Left ventricle myocardium inferior (tissue), 1 donor: ENCODE results near the gene PLIN4. TPM values are rescaled to one million over a fixed set of nuclear protein-coding genes. Genes with fewer than 3 reads are reported as not detected.

Experiments
- DNase-seq: peaks from one replicate; pipeline ENCODE4 v3.0.0-alpha.2; 2020
- H3K27ac ChIP-seq: fragments of 200-600 bp; replicated peaks from 2 replicates; pipeline ENCODE4 v1.8.0; 2021
- H3K27me3 ChIP-seq: fragments of 200-600 bp; 2 replicates; pipeline ENCODE4 v1.8.0; 2021; ENCODE audit warnings: low read depth
- H3K36me3 ChIP-seq: fragments of 200-600 bp; 2 replicates; pipeline ENCODE4 v1.8.0; 2021
- H3K4me1 ChIP-seq: fragments of 200-600 bp; 2 replicates; pipeline ENCODE4 v1.8.0; 2021
- H3K4me3 ChIP-seq: fragments of 200-600 bp; 2 replicates; pipeline ENCODE4 v1.8.0; 2021; ENCODE audit warnings: mild to moderate bottlenecking, moderate library complexity
- H3K9me3 ChIP-seq: fragments of 200-600 bp; replicated peaks from 2 replicates; pipeline ENCODE4 v1.8.0; 2021
- CTCF ChIP-seq: fragments of 200-600 bp; IDR thresholded peaks from 2 replicates; pipeline ENCODE4 v1.8.0; 2021; ENCODE audit warnings: antibody characterized with exemption, mild to moderate bottlenecking, borderline replicate concordance
- intact Hi-C: fragments of 100-400 bp; cut with micrococcal nuclease; formaldehyde crosslinking; loops from one replicate; pipeline ENCODE4 v1.11.0; 2022
- total RNA-seq: library from RNA; stranded (reverse); fragmentation: NEBNext Ultra II Directional; extraction: Animal tissue kit (Norgen Biotek cat#: 25700); gene quantifications from one replicate; pipeline ENCODE4 v1.2.1, GENCODE V29; 2021
- donor health status: DM: no; HTN: yes; CAD: no; lungs with severe emphysema.

PLIN4 gene
- total RNA-seq, 1 donor from 2014 or later, result 162 TPM

- Histone ChIP-seq H3K27ac (peak overlapping the region; percentile 96), H3K4me3 (peak overlapping the region; percentile 74), H3K36me3 (peaks cover 22% of the 10 kb centered on the region), H3K4me1 (peaks cover 72% of the 10 kb centered on the region), H3K9me3 (no peaks in the 10 kb centered on the region), H3K27me3 (peaks cover 28% of the 10 kb centered on the region)
- intact Hi-C loops, result no loop called here
- no peak for DNase-seq
- TF ChIP-seq CTCF, result no peak
These were observed 2.6 kb downstream of the PLIN4 start for GRCh38 chr19:4515732-4516131.

DNA sequence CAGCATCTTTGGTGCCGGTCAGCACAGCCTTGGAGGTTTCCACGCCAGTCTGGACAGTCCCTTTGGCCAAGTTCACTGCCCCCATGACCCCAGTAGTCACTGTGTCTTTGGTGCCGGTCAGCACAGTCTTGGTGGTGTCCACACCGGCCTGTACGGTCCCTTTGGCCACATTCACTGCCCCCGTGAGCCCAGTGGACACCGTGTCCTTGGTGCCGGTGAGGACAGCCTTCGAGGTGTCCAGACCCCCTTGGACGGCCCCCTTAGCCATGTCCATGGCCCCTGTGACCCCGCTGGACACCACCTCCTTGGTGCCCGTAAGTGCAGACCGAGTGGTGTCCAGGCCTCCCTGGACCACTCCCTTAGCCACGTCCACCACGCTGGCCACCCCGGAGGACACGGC, 5.0 kb downstream of the PLIN4 start:
- peaks cover 27% of the 10 kb centered on the region for H3K36me3 ChIP-seq
- no peaks in the 10 kb centered on the region for H3K9me3 ChIP-seq
- H3K4me1 ChIP-seq, result peaks cover 75% of the 10 kb centered on the region
- H3K4me3 ChIP-seq, result no peak overlapping the region
- peaks cover 19% of the 10 kb centered on the region for H3K27me3 ChIP-seq
- no peak for TF ChIP-seq CTCF
- no peak for DNase-seq
- no peak overlapping the region for H3K27ac ChIP-seq
- intact Hi-C loops, result no loop called here

GRCh38 chr19:4512070-4512469, 6.2 kb downstream of the PLIN4 start:
- intact Hi-C loops, result no loop called here

GRCh38 chr19:4511300-4512054, 6.8 kb downstream of the PLIN4 start:
- no peak for TF ChIP-seq CTCF
- Histone ChIP-seq H3K4me1 (peaks cover 84% of the 10 kb centered on the region), H3K27ac (no peak overlapping the region), H3K27me3 (peaks cover 4% of the 10 kb centered on the region), H3K36me3 (peaks cover 39% of the 10 kb centered on the region), H3K4me3 (no peak overlapping the region), H3K9me3 (no peaks in the 10 kb centered on the region)
- intact Hi-C loops, result no loop called here
- DNase-seq, result no peak

More at GRCh38 chr19:4512070-4512469, 6.2 kb downstream of the PLIN4 start:
- peaks cover 10% of the 10 kb centered on the region for H3K27me3 ChIP-seq
- peaks cover 80% of the 10 kb centered on the region for H3K4me1 ChIP-seq
- no peak for TF ChIP-seq CTCF
- no peak overlapping the region for H3K27ac ChIP-seq
- no peak overlapping the region for H3K4me3 ChIP-seq
- H3K36me3 ChIP-seq, result peaks cover 33% of the 10 kb centered on the region
- no peak for DNase-seq
- no peaks in the 10 kb centered on the region for H3K9me3 ChIP-seq

- intact Hi-C loops, result no loop called here
- no peaks in the 10 kb centered on the region for H3K27me3 ChIP-seq
- TF ChIP-seq CTCF, result no peak
- no peak for DNase-seq
- H3K27ac ChIP-seq, result no peak overlapping the region
- no peaks in the 10 kb centered on the region for H3K9me3 ChIP-seq
- peaks cover 41% of the 10 kb centered on the region for H3K36me3 ChIP-seq
- H3K4me3 ChIP-seq, result no peak overlapping the region
- peaks cover 80% of the 10 kb centered on the region for H3K4me1 ChIP-seq
These were observed 7.6 kb downstream of the PLIN4 start for GRCh38 chr19:4510435-4511255.
